Measurements from ENCODE around the gene CEP112.

DNA sequence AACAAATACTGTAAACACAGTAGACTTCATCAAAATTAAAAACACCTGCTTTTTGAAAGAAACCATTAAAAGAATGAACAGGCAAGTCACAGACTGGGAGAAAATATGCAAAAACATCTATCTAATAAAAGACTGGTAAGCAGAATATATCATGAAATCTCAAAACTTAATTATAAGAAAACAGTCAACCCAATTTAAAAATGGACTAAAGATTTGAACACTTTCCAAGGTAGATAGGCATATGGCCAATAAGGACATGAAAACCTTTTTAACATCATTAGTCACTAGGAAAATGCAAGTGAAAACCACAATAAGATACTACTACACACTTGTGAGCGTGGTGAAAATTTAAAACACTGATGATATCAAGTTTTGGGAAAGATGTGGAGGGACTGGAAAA, 218.7 kb downstream of the CEP112 start:
- TF ChIP-seq, protein P1, sequence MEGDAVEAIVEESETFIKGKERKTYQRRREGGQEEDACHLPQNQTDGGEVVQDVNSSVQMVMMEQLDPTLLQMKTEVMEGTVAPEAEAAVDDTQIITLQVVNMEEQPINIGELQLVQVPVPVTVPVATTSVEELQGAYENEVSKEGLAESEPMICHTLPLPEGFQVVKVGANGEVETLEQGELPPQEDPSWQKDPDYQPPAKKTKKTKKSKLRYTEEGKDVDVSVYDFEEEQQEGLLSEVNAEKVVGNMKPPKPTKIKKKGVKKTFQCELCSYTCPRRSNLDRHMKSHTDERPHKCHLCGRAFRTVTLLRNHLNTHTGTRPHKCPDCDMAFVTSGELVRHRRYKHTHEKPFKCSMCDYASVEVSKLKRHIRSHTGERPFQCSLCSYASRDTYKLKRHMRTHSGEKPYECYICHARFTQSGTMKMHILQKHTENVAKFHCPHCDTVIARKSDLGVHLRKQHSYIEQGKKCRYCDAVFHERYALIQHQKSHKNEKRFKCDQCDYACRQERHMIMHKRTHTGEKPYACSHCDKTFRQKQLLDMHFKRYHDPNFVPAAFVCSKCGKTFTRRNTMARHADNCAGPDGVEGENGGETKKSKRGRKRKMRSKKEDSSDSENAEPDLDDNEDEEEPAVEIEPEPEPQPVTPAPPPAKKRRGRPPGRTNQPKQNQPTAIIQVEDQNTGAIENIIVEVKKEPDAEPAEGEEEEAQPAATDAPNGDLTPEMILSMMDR (IDR thresholded peaks at IDR 0.05; ENCODE audit: extremely low read depth in 1 of 2, insufficient read depth in 1 of 2, low read depth in 1 of 2, low read length in 2 of 2), result no peak
- TF ChIP-seq POLR2A (IDR thresholded peaks at IDR 0.05; ENCODE audit: low read depth, low read length) (no peak), EZH2 (IDR thresholded peaks at IDR 0.05; ENCODE audit: borderline replicate concordance, low read depth, low read length, severe bottlenecking) (no peak), MYC (IDR thresholded peaks at IDR 0.05; ENCODE audit: low read depth, low read length) (no peak), POLR2AphosphoS5 (IDR thresholded peaks at IDR 0.05; ENCODE audit: insufficient read depth, low read depth, low read length) (no peak), FOS (IDR thresholded peaks at IDR 0.05; ENCODE audit: borderline replicate concordance, insufficient read depth, low read length) (no peak), JUN (IDR thresholded peaks at IDR 0.05; ENCODE audit: borderline replicate concordance, insufficient read depth, insufficient read length, low read depth) (no peak), GATA2 (IDR thresholded peaks at IDR 0.05; ENCODE audit: insufficient read depth, insufficient read length, low read depth, low read length) (no peak)
- TF ChIP-seq, protein P2, sequence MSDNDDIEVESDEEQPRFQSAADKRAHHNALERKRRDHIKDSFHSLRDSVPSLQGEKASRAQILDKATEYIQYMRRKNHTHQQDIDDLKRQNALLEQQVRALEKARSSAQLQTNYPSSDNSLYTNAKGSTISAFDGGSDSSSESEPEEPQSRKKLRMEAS (IDR thresholded peaks at IDR 0.05; ENCODE audit: insufficient read depth, insufficient read length), result no peak

Measured in endothelial cell of umbilical vein (primary cell).